HG03066 (cell line): ENCODE measurements around the gene SRSF10.
A peak's percentile ranks its signal among the peaks of the same experiment; 100 is the strongest.
"Not testable (repeated sequence)": the region's sequence is repeated elsewhere in the genome, so short reads cannot be mapped to it uniquely, and the experiment has no call there.

ENCODE experiments used
- ATAC-seq: cut with Tn5 transposase; IDR thresholded peaks from one replicate; pipeline ENCODE4 v1.9.1; 2021; ENCODE audit warnings: low read depth; ENCODE audit not compliant: unreplicated experiment

SRSF10 gene

GRCh38 chr1:23959461-23960290 lies 20.5 kb downstream of the SRSF10 start, which contains the start of gene PNRC2:
Gene PNRC2 (plus strand): TSS chr1:23959828. CDS start chr1:23961458, 1,630 bp downstream.
- peak; percentile 82 for ATAC-seq

- peak; percentile 70 for ATAC-seq
Observed at GRCh38 chr1:23958810-23959460, 21.2 kb downstream of the SRSF10 start.

- not testable (repeated sequence) for ATAC-seq
Observed at GRCh38 chr1:23958040-23958809, 21.9 kb downstream of the SRSF10 start.

- ATAC-seq = no peak
Observed at GRCh38 chr1:23957096-23957495, 23.0 kb downstream of the SRSF10 start.

GRCh38 chr1:23953020-23953419 lies 27.1 kb downstream of the SRSF10 start:
- no peak for ATAC-seq

- no peak for ATAC-seq
Observed at GRCh38 chr1:23947366-23947765, 32.8 kb downstream of the SRSF10 start.

GRCh38 chr1:23936481-23937176 lies 43.5 kb downstream of the SRSF10 start:
- ATAC-seq = no peak

GRCh38 chr1:23931491-23931880 lies 48.6 kb downstream of the SRSF10 start:
- ATAC-seq = no peak

- ATAC-seq = no peak
Observed at GRCh38 chr1:23930861-23931490, 49.2 kb downstream of the SRSF10 start.

GRCh38 chr1:23930270-23930669 lies 49.9 kb downstream of the SRSF10 start:
- no peak for ATAC-seq

GRCh38 chr1:23928789-23929188 lies 51.3 kb downstream of the SRSF10 start:
- no peak for ATAC-seq

- no peak for ATAC-seq
Observed at GRCh38 chr1:23927097-23927496, 53.0 kb downstream of the SRSF10 start.

- no peak for ATAC-seq
Observed at GRCh38 chr1:23925279-23925678, 54.8 kb downstream of the SRSF10 start.

GRCh38 chr1:23924601-23925000 lies 55.5 kb downstream of the SRSF10 start:
- ATAC-seq = no peak

- ATAC-seq = no peak
Observed at GRCh38 chr1:23923592-23924499, 56.3 kb downstream of the SRSF10 start.

GRCh38 chr1:23922321-23922943 lies 57.7 kb downstream of the SRSF10 start:
- no peak for ATAC-seq

GRCh38 chr1:23916209-23917131 lies 63.7 kb downstream of the SRSF10 start:
- peak; percentile 56 for ATAC-seq

- no peak for ATAC-seq
Observed at GRCh38 chr1:23915466-23915865, 64.7 kb downstream of the SRSF10 start.
